Trophoblast cell (in vitro differentiated cells and primary cell): ENCODE measurements around the gene ZNF91.
A peak's percentile ranks its signal among the peaks of the same experiment; 100 is the strongest.
"Not testable (repeated sequence)": the region's sequence is repeated elsewhere in the genome, so short reads cannot be mapped to it uniquely, and the experiment has no call there.

Experiments used
- DNase-seq, 2 donors: peaks; one replicate each; pipeline ENCODE4 v3.0.0-alpha.2; 2016
- H2AFZ ChIP-seq: 2 replicates; pipeline ENCODE4 v1.6.1; 2013; ENCODE audit warnings: low read length, moderate library complexity, mild to moderate bottlenecking; ENCODE audit not compliant: insufficient read depth, poor library complexity
- H2AK5ac ChIP-seq: 2 replicates; pipeline ENCODE4 v1.6.1; 2013; ENCODE audit warnings: mild to moderate bottlenecking, low read length
- H2BK120ac ChIP-seq: 2 replicates; pipeline ENCODE4 v1.6.1; 2013; ENCODE audit warnings: low read length, mild to moderate bottlenecking, moderate library complexity; ENCODE audit not compliant: insufficient read depth, poor library complexity
- H2BK12ac ChIP-seq: 2 replicates; pipeline ENCODE4 v1.6.1; 2013; ENCODE audit warnings: mild to moderate bottlenecking, low read length, moderate library complexity
- H2BK5ac ChIP-seq: 2 replicates; pipeline ENCODE4 v1.6.1; 2013; ENCODE audit warnings: low read length, low read depth, moderate library complexity, mild to moderate bottlenecking; ENCODE audit not compliant: poor library complexity
- H3K14ac ChIP-seq: 2 replicates; pipeline ENCODE4 v1.6.1; 2013; ENCODE audit warnings: mild to moderate bottlenecking, low read length
- H3K18ac ChIP-seq: 2 replicates; pipeline ENCODE4 v1.6.1; 2013; ENCODE audit warnings: mild to moderate bottlenecking, low read length
- H3K23ac ChIP-seq: 2 replicates; pipeline ENCODE4 v1.6.1; 2013; ENCODE audit warnings: low read length
- H3K27ac ChIP-seq: 2 replicates; pipeline ENCODE4 v1.5.1; 2013; ENCODE audit warnings: low read depth, mild to moderate bottlenecking, inconsistent platforms, low read length, moderate library complexity
- H3K27me3 ChIP-seq: 2 replicates; pipeline ENCODE4 v1.6.1; 2013; ENCODE audit warnings: inconsistent platforms, mild to moderate bottlenecking, low read length, moderate library complexity; ENCODE audit not compliant: insufficient read depth
- H3K36me3 ChIP-seq, 2 experiments: 1 replicate in 1 of 2; 2 replicates in 1 of 2; pipeline ENCODE4 v1.6.1; 2013; ENCODE audit warnings: low read length in 2 of 2, mild to moderate bottlenecking in 2 of 2, moderate library complexity in 1 of 2; ENCODE audit not compliant: insufficient read depth in 2 of 2, control insufficient read depth in 1 of 2
- H3K4ac ChIP-seq: 2 replicates; pipeline ENCODE4 v1.6.1; 2013; ENCODE audit warnings: low read depth, mild to moderate bottlenecking, low read length, moderate library complexity
- H3K4me1 ChIP-seq, 2 experiments: 1 replicate in 1 of 2; 2 replicates in 1 of 2; pipeline ENCODE4 v1.6.1; 2013; ENCODE audit warnings: low read length in 2 of 2, mild to moderate bottlenecking in 2 of 2, moderate library complexity in 1 of 2; ENCODE audit not compliant: insufficient read depth in 2 of 2, control insufficient read depth in 1 of 2
- H3K4me2 ChIP-seq: 2 replicates; pipeline ENCODE4 v1.6.1; 2013; ENCODE audit warnings: inconsistent platforms, mild to moderate bottlenecking, low read length, moderate library complexity
- H3K4me3 ChIP-seq: 2 replicates; pipeline ENCODE4 v1.5.1; 2013; ENCODE audit warnings: mild to moderate bottlenecking, low read depth, low read length, inconsistent platforms
- H3K79me1 ChIP-seq: one replicate; pipeline ENCODE4 v1.6.1; 2013; ENCODE audit warnings: low read length
- H3K79me2 ChIP-seq: 2 replicates; pipeline ENCODE4 v1.6.1; 2013; ENCODE audit warnings: low read length, mild to moderate bottlenecking; ENCODE audit not compliant: control insufficient read depth, insufficient read depth, poor library complexity
- H3K9ac ChIP-seq: 2 replicates; pipeline ENCODE4 v1.6.1; 2013; ENCODE audit warnings: mild to moderate bottlenecking, low read length
- H3K9me3 ChIP-seq: 2 replicates; pipeline ENCODE4 v1.6.1; 2013; ENCODE audit warnings: low read depth, mild to moderate bottlenecking, control low read depth, inconsistent platforms, low read length; ENCODE audit not compliant: insufficient read depth
- H4K12ac ChIP-seq: 2 replicates; pipeline ENCODE4 v1.6.1; 2013; ENCODE audit warnings: low read depth, mild to moderate bottlenecking, low read length, moderate library complexity
- H4K8ac ChIP-seq: 2 replicates; pipeline ENCODE4 v1.6.1; 2013; ENCODE audit warnings: low read depth, mild to moderate bottlenecking, low read length, moderate library complexity
- H4K91ac ChIP-seq: one replicate; pipeline ENCODE4 v1.6.1; 2013; ENCODE audit warnings: low read depth, mild to moderate bottlenecking, low read length, moderate library complexity
- WGBS: extraction: QIAGEN DNeasy Blood & Tissue Kit; methylation state at CpG from one replicate; pipeline ENCODE4 v1.1.7; 2013; ENCODE audit warnings: missing lambda C conversion rate; ENCODE audit not compliant: insufficient read length, insufficient coverage; ENCODE audit errors: extremely low coverage; 5-methylcytosine and 5-hydroxymethylcytosine counted together

The ZNF91 gene

DNA sequence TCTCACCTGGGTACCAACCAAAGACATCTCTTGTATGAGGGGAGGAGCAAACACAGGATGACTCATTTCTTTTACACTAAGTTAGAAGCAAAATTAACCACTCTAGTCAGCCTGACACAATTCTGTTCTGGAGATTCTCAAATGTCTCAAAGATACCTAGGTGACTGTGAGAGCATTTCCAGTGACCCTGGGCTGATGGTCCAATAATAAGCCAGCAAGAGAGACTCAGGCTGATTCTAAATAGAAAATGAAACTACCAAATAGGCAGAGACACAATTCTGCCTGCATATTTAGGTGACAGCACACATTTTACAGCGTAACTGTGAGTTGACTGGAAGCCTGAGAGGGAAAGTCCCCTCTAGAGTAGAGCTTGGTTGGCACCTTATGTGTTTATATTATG, 16.3 kb downstream of the ZNF91 start:
- peaks cover 3 to 5% of the 10 kb centered on the region in 2 experiments for H3K4me1 ChIP-seq
- H2BK12ac ChIP-seq = no peak overlapping the region
- H3K4me2 ChIP-seq = no peak overlapping the region
- WGBS = no CpG with 5 or more reads among the region's 1 CpG
- peak in 1 of 2 donors; percentile 17 for DNase-seq
- no peak overlapping the region for H2AFZ ChIP-seq
- no peak overlapping the region for H2AK5ac ChIP-seq
- H3K79me1 ChIP-seq = no peaks in the 10 kb centered on the region
- peaks cover 1% of the 10 kb centered on the region for H3K9me3 ChIP-seq
- no peak overlapping the region for H4K8ac ChIP-seq
- H3K27me3 ChIP-seq = no peaks in the 10 kb centered on the region
- no peak overlapping the region for H4K12ac ChIP-seq
- H3K27ac ChIP-seq = no peak overlapping the region
- no peak overlapping the region for H3K9ac ChIP-seq
- H2BK120ac ChIP-seq = no peak overlapping the region
- H3K79me2 ChIP-seq = peaks cover 11% of the 10 kb centered on the region
- no peak overlapping the region for H3K4ac ChIP-seq
- no peak overlapping the region for H3K23ac ChIP-seq
- H3K4me3 ChIP-seq = no peak overlapping the region
- peaks cover 10 to 13% of the 10 kb centered on the region in 2 experiments for H3K36me3 ChIP-seq
- H2BK5ac ChIP-seq = no peak overlapping the region
- no peak overlapping the region for H3K18ac ChIP-seq
- H4K91ac ChIP-seq = no peak overlapping the region
- H3K14ac ChIP-seq = no peak overlapping the region

DNA sequence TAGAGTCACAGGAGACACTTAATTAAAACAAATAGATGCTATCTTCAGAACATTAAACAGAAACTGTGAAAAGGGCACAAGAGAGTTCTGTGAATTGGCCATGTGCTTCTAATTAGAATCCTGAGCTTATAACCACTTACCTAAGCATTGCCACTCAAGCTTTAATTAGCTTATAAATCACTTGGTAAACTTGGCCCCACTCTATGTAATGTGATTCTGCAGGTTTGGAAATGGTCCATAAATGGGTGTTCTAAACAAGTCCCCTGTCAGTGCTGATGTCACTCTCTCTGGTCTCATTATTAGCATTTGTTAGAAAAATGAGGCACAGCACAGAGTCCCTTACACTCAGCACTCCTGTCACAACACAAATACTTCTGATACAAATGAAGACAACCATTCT, 18.0 kb downstream of the ZNF91 start:
- Histone ChIP-seq H3K79me1 (no peaks in the 10 kb centered on the region), H2BK120ac (no peak overlapping the region), H3K9me3 (no peaks in the 10 kb centered on the region), H3K4me2 (no peak overlapping the region), H3K27ac (no peak overlapping the region), H2BK5ac (no peak overlapping the region), H3K36me3 (peaks cover 10 to 11% of the 10 kb centered on the region in 2 experiments), H3K4me1 (peaks cover 3 to 5% of the 10 kb centered on the region in 2 experiments), H3K79me2 (peaks cover 7% of the 10 kb centered on the region), H2BK12ac (no peak overlapping the region), H4K91ac (no peak overlapping the region), H3K27me3 (no peaks in the 10 kb centered on the region), H3K14ac (no peak overlapping the region), H4K8ac (no peak overlapping the region), H4K12ac (no peak overlapping the region), H3K23ac (no peak overlapping the region), H2AK5ac (no peak overlapping the region), H3K18ac (no peak overlapping the region), H3K4me3 (no peak overlapping the region), H2AFZ (no peak overlapping the region), H3K9ac (no peak overlapping the region), H3K4ac (peak overlapping the region; percentile 40)
- no peak for DNase-seq

DNA sequence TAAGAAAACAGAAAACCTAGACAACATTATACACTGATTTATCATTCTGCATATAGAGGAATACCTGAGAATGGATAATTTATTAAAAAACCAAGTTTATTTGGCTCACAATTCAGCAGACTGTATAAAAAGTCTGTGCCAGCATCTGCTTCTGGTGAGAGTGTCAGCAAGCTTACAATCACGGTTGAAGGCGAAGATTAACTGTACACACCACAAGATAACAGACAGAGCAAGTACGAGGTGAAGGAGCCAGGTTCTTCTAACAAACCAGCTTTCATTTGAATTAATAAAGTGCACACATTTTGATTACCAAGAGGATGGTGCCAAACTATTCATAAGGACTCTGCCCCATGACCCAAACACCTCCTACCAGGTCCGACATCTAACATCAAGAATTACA, 28.8 kb downstream of the ZNF91 start:
- no peaks in the 10 kb centered on the region for H3K79me1 ChIP-seq
- H2BK120ac ChIP-seq = no peak overlapping the region
- H3K27me3 ChIP-seq = no peaks in the 10 kb centered on the region
- H3K4me2 ChIP-seq = no peak overlapping the region
- H3K14ac ChIP-seq = no peak overlapping the region
- no peak overlapping the region for H3K27ac ChIP-seq
- H3K79me2 ChIP-seq = no peaks in the 10 kb centered on the region
- H3K23ac ChIP-seq = no peak overlapping the region
- H4K8ac ChIP-seq = no peak overlapping the region
- no peak overlapping the region for H4K91ac ChIP-seq
- WGBS = no CpG with 5 or more reads among the region's 4 CpGs
- H3K9ac ChIP-seq = no peak overlapping the region
- H3K4me3 ChIP-seq = no peak overlapping the region
- H2AFZ ChIP-seq = no peak overlapping the region
- no peak overlapping the region for H4K12ac ChIP-seq
- no peak overlapping the region for H2BK5ac ChIP-seq
- H3K36me3 ChIP-seq = peaks cover 31 to 34% of the 10 kb centered on the region in 2 experiments
- no peak for DNase-seq
- H2BK12ac ChIP-seq = no peak overlapping the region
- peaks cover 19% of the 10 kb centered on the region for H3K9me3 ChIP-seq
- no peak overlapping the region for H3K4ac ChIP-seq
- no peaks in the 10 kb centered on the region for H3K4me1 ChIP-seq
- H3K18ac ChIP-seq = no peak overlapping the region
- no peak overlapping the region for H2AK5ac ChIP-seq

DNA sequence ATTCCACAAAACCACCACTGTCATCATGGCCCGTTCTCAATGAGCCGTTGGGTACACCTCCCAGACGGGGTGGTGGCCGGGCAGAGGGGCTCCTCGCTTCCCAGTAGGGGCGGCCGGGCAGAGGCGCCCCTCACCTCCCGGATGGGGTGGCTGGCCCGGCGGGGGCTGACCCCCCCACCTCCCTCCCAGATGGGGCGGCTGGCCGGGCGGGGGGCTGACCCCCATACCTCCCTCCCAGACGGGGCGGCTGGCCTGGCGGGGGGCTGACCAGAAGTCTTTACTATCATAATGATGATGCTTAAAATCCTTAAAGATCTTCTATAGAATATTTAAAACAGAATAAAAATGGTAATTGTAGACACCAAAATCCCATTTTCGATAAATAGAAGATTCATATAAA, 29.2 kb downstream of the ZNF91 start:
- H3K4ac ChIP-seq, H2BK5ac ChIP-seq, H2AK5ac ChIP-seq, H4K91ac ChIP-seq, H4K12ac ChIP-seq, H3K14ac ChIP-seq, H3K27me3 ChIP-seq, H3K18ac ChIP-seq, H3K9ac ChIP-seq, H2BK120ac ChIP-seq, DNase-seq, H3K4me3 ChIP-seq, H3K23ac ChIP-seq, H3K79me2 ChIP-seq, H3K4me1 ChIP-seq, H3K27ac ChIP-seq, H3K4me2 ChIP-seq, H2BK12ac ChIP-seq, H4K8ac ChIP-seq, H2AFZ ChIP-seq, H3K79me1 ChIP-seq: not testable (repeated sequence)
- Histone ChIP-seq H3K9me3 (peaks cover 19% of the 10 kb centered on the region), H3K36me3 (peaks cover 29 to 33% of the 10 kb centered on the region in 2 experiments)
- no CpG with 5 or more reads among the region's 18 CpGs for WGBS
